Mammary epithelial cell (primary cell): ENCODE measurements around the gene PSAPL1.

ENCODE experiments used
- CTCF ChIP-seq, 2 donors: IDR thresholded peaks in 1 of 2; conservative IDR thresholded peaks in 1 of 2; 2 replicates each; pipeline ENCODE4 v1.5.1; 2011 to 2012; ENCODE audit warnings: inconsistent platforms in 2 of 2, low read length in 2 of 2, mild to moderate bottlenecking in 2 of 2, control low read depth in 1 of 2, low read depth in 1 of 2; ENCODE audit not compliant: insufficient read depth in 1 of 2; ENCODE audit errors: extremely low read depth in 1 of 2
- EZH2 ChIP-seq: IDR thresholded peaks from 2 replicates; pipeline ENCODE4 v1.6.1; 2012; ENCODE audit warnings: low read length, inconsistent platforms, borderline replicate concordance

GRCh38 chr4:7470111-7470510 is 35.4 kb upstream of the PSAPL1 start:
- TF ChIP-seq CTCF (conservative IDR thresholded peaks at IDR 0.05 in 1 of 2, IDR thresholded peaks at IDR 0.05 in 1 of 2; ENCODE audit: extremely low read depth in 1 of 2, insufficient read depth in 1 of 2, low read depth in 1 of 2, low read length in 2 of 2) (no peak), EZH2 (no peak)
